Measurements from ENCODE around the gene LRRC8E. TPM values are rescaled to one million over a fixed set of nuclear protein-coding genes. Genes with fewer than 3 reads are reported as not detected.

LRRC8E gene
- total RNA-seq, 2 donors from 2014 or later: 2.8 to 3.4 TPM

DNA sequence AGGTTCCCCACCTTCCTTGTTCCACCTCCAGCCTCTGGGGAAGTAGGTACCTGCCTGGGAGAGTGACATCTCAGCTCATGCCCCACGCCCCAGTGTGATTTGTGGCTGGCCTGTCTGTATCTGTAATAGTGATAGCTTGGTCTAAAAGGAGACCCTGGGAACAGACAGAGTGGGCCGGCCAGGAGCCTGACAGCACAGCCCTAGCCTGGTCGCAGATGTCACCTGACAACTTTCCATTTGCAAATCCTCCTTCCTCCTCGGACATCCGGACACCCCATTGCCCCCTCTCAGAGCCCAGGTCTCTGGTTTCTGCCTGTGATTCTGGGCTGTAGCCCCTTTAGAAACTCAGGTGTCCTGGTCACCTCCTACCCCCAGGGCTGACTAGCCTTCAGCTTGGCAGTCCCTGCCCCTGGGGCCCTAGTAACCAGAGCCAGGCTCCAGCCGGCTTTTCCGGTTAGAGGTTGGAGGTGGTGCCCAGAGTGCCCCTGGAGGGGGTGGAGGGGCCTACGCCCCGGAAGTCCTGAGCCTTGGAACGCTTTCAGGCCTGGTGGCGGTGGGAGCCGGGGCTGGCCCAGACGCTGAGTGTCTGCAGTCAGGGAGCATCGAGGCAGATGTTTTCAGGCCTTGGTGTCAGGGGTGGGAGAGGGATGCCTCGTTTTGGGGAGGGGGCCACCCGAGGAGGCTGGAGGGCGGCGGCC lies 6.5 kb downstream of the LRRC8E start:
- Histone ChIP-seq H3K9ac (ENCODE audit: extremely low read depth, low read length, poor library complexity, severe bottlenecking) (no peak overlapping the region), H3K4me1 (ENCODE audit: control insufficient read depth, insufficient read depth, low read length) (no peaks in the 10 kb centered on the region), H3K27ac (ENCODE audit: low read depth, low read length) (no peak overlapping the region), H3K36me3 (ENCODE audit: control insufficient read depth, insufficient read depth, low read length) (no peaks in the 10 kb centered on the region), H3K4me3 (ENCODE audit: low read length) (no peak overlapping the region), H3K27me3 (ENCODE audit: control insufficient read depth, insufficient read depth, low read length, poor library complexity, severe bottlenecking) (no peaks in the 10 kb centered on the region), H3K9me3 (ENCODE audit: control insufficient read depth, low read length) (no peaks in the 10 kb centered on the region)
- H3K9me3 Mint-ChIP-seq: no peaks in the 10 kb centered on the region
- peaks cover 9% of the 10 kb centered on the region for H3K36me3 Mint-ChIP-seq (ENCODE audit: low read depth)
- H3K4me3 Mint-ChIP-seq: no peak overlapping the region
- H3K27ac Mint-ChIP-seq: no peak overlapping the region
- WGBS, 2 experiments (ENCODE audit: insufficient coverage in 1 of 2, insufficient read length in 1 of 2): 79 to 85% methylated on average over 12 to 18 of the region's 18 CpGs
- TF ChIP-seq, protein P1, sequence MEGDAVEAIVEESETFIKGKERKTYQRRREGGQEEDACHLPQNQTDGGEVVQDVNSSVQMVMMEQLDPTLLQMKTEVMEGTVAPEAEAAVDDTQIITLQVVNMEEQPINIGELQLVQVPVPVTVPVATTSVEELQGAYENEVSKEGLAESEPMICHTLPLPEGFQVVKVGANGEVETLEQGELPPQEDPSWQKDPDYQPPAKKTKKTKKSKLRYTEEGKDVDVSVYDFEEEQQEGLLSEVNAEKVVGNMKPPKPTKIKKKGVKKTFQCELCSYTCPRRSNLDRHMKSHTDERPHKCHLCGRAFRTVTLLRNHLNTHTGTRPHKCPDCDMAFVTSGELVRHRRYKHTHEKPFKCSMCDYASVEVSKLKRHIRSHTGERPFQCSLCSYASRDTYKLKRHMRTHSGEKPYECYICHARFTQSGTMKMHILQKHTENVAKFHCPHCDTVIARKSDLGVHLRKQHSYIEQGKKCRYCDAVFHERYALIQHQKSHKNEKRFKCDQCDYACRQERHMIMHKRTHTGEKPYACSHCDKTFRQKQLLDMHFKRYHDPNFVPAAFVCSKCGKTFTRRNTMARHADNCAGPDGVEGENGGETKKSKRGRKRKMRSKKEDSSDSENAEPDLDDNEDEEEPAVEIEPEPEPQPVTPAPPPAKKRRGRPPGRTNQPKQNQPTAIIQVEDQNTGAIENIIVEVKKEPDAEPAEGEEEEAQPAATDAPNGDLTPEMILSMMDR (conservative IDR thresholded peaks at IDR 0.05): peak; percentile 20
- DNase-seq: no peak
- peaks cover 7% of the 10 kb centered on the region for H3K27me3 Mint-ChIP-seq (ENCODE audit: insufficient read depth)
- no peaks in the 10 kb centered on the region for H3K4me1 Mint-ChIP-seq

DNA sequence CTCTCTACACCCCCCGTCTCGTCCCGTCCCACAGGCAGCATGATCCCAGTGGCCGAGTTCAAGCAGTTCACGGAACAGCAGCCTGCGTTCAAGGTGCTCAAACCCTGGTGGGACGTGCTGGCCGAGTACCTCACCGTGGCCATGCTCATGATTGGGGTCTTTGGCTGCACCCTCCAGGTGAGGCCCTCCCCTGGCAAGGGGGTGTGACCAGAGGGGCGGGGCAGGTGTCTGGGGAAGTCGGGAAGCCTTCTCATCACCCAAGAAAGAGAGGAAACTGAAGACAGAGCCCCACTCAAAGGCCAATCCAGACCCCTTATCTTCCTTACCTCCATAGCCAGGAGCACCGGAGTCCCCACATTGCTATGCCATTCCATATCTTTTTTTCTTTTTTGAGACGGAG lies 7.3 kb downstream of the LRRC8E start:
- Histone ChIP-seq H3K27me3 (ENCODE audit: control insufficient read depth, insufficient read depth, low read length, poor library complexity, severe bottlenecking) (no peaks in the 10 kb centered on the region), H3K9me3 (ENCODE audit: control insufficient read depth, low read length) (no peaks in the 10 kb centered on the region), H3K27ac (ENCODE audit: low read depth, low read length) (no peak overlapping the region), H3K9ac (ENCODE audit: extremely low read depth, low read length, poor library complexity, severe bottlenecking) (no peak overlapping the region), H3K4me3 (ENCODE audit: low read length) (no peak overlapping the region), H3K36me3 (ENCODE audit: control insufficient read depth, insufficient read depth, low read length) (no peaks in the 10 kb centered on the region), H3K4me1 (ENCODE audit: control insufficient read depth, insufficient read depth, low read length) (no peaks in the 10 kb centered on the region)
- TF ChIP-seq, protein P1 (conservative IDR thresholded peaks at IDR 0.05): no peak
- no peak overlapping the region for H3K27ac Mint-ChIP-seq
- no peak overlapping the region for H3K4me3 Mint-ChIP-seq
- H3K4me1 Mint-ChIP-seq: no peaks in the 10 kb centered on the region
- peaks cover 9% of the 10 kb centered on the region for H3K36me3 Mint-ChIP-seq (ENCODE audit: low read depth)
- H3K27me3 Mint-ChIP-seq (ENCODE audit: insufficient read depth): peaks cover 5% of the 10 kb centered on the region
- H3K9me3 Mint-ChIP-seq: no peaks in the 10 kb centered on the region
- WGBS, 2 experiments (ENCODE audit: insufficient coverage in 1 of 2, insufficient read length in 1 of 2): 94 to 95% methylated on average over 10 to 13 of the region's 13 CpGs
- no peak for DNase-seq

DNA sequence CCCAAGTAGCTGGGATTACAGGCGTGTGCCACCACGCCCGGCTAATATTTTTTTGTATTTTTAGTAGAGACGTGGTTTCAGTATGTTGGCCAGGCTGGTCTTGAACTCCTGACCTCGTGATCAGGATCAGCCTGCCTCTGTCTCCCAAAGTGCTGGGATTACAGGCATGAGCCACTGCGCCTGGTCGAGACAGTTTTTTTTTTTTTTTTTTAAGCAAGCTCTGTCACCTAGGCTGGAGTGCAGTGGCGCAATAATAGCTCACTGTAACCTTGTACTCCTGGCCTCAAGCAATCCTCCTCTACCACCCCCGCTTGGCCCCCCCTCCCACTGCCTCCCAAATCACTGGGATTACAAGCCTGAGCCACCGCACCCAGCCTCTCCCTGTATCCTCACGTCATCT lies 9.0 kb downstream of the LRRC8E start:
- Histone ChIP-seq H3K9me3 (ENCODE audit: control insufficient read depth, low read length) (no peaks in the 10 kb centered on the region), H3K9ac (ENCODE audit: extremely low read depth, low read length, poor library complexity, severe bottlenecking) (no peak overlapping the region), H3K4me1 (ENCODE audit: control insufficient read depth, insufficient read depth, low read length) (no peaks in the 10 kb centered on the region), H3K36me3 (ENCODE audit: control insufficient read depth, insufficient read depth, low read length) (no peaks in the 10 kb centered on the region), H3K27ac (ENCODE audit: low read depth, low read length) (no peak overlapping the region), H3K4me3 (ENCODE audit: low read length) (no peak overlapping the region), H3K27me3 (ENCODE audit: control insufficient read depth, insufficient read depth, low read length, poor library complexity, severe bottlenecking) (no peaks in the 10 kb centered on the region)
- Mint-ChIP-seq H3K27me3 (ENCODE audit: insufficient read depth) (peaks cover 2% of the 10 kb centered on the region), H3K4me3 (no peak overlapping the region), H3K4me1 (no peaks in the 10 kb centered on the region), H3K36me3 (ENCODE audit: low read depth) (peaks cover 9% of the 10 kb centered on the region), H3K9me3 (no peaks in the 10 kb centered on the region), H3K27ac (no peak overlapping the region)
- 95 to 96% methylated on average over 7 to 11 of the region's 11 CpGs for WGBS, 2 experiments (ENCODE audit: insufficient coverage in 1 of 2, insufficient read length in 1 of 2)
- TF ChIP-seq, protein P1 (conservative IDR thresholded peaks at IDR 0.05): no peak
- no peak for DNase-seq

All from endodermal cell (in vitro differentiated cells).